Germinal center (tissue), 1 donor: Measurements from ENCODE around the gene DCP1A.
"Not testable (repeated sequence)": the region's sequence is repeated elsewhere in the genome, so short reads cannot be mapped to it uniquely, and the experiment has no call there.

Experiments
- DNase-seq: peaks from one replicate; pipeline ENCODE4 v3.0.0; 2012; ENCODE audit warnings: mixed read lengths, low spot score

Gene DCP1A

DNA sequence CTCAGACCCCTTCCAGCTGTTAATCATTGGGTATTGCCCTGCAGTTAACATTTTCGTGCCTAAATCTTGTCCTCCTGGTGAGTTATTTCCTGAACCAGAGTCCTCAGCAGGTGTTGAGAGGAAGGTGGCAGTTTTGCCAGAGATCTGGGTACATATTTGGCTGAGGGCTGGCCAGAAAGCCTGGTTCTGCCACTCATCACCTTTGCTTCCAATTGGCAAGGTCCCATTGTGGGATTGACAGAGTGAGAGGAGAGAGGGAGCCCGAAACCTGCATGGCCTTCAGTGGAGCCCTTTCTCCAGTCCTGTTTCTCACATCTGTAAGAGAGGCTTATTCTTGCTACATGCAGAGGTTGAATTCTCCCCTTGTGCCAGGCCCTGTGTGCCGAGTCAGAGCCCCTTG lies 82.6 kb downstream of the DCP1A start:
- DNase-seq = no peak

DNA sequence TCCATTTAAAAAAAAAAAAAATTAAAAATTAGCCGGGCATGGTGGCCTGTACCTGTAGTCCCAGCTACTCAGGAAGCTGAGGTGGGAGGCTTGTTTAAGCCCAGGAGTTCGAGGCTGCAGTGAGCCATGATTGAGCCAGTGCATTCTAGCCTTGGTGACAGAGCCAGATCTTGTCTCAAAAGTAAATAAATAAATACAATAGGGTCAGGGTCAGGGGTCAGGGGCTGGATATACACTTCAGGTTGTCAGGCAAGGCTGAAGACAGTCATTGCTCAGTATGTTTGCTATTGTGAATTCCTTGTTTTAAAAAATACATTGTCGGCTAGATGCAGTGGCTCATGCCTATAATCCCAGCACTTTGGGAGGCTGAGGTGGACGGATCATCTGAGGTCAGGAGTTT lies 83.4 kb downstream of the DCP1A start:
- DNase-seq = no peak

DNA sequence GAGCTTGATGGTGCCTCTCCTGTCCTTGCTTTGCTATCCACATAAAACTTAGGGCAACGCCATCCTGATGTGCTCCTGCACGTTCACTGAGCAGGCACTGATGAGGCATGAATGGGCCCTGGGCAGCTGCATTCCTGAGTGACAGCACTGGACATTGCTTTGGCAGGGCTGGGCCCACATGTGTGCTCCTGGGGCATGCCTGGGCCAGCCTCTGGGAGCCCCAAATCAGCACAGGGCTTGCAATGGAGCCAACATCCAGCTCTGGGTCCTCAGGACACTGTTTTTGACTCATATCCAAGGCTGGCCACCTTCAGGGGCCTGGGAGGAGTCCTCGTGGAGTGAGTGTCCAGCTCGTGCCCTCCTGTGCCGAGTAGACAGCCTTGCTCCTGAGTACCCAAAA lies 85.6 kb downstream of the DCP1A start:
- DNase-seq = no peak

DNA sequence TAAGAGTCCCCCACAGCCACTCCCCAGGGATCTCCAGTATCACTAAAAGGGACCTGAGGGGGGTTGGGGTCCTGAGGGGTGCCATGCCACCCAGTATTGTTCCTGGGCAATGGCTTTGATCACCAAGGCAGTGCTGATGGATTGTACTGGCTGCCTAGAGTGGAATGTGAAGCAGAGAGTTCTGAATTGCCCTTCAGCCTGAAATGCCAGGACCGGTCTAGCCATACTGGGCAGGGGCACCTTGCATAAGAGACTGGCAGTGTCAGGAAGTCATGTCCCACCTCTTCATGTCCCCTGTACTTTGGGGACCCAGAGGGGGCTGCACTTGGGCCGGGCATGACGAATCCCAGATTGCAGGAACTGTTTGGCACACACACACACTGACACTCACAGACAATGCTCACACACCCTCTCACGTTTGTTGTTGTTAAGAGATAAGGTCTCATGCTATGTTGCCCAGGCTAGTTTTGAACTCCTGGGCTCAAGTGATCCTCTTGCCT lies 87.0 kb downstream of the DCP1A start:
- DNase-seq = no peak

DNA sequence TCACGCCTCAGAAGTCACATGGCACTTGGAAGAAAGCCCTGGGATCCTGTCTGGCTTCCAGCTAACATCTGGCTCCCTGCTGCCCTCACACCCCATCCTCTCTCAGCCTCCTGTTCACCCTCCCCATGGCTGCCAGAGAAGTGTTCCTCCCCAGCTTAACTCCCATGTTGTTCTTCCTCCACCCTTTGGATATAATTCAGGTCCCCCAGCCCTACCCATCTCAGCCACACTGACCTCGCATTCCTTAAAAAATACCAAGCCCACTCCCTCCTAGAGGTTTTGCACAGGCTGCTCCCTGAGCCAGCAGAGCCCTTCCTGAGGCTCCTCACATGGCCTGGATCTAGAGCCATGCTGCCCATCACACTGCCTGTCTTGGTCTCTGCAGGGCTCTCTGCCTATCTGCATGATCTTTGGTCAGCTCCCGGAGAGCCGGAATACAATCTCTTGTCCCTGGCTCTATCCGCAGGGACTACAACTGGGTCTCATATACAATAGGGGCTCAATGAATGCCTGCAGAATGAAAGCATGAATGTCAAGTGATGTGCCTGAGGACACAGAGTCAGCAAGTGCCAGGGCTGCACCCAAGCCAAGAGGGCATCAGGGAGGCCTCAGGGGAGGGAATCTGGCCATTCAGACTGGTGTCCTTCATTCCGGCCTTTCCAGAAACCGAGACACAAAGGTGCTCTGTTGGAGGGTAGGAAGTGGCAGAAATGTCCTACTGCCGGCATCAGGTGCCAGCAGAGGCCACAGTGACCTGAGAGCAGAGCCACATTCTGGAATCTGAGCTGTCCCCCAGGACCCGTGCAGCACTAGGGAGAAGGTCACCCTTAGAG lies 87.7 kb downstream of the DCP1A start:
- no peak for DNase-seq

DNA sequence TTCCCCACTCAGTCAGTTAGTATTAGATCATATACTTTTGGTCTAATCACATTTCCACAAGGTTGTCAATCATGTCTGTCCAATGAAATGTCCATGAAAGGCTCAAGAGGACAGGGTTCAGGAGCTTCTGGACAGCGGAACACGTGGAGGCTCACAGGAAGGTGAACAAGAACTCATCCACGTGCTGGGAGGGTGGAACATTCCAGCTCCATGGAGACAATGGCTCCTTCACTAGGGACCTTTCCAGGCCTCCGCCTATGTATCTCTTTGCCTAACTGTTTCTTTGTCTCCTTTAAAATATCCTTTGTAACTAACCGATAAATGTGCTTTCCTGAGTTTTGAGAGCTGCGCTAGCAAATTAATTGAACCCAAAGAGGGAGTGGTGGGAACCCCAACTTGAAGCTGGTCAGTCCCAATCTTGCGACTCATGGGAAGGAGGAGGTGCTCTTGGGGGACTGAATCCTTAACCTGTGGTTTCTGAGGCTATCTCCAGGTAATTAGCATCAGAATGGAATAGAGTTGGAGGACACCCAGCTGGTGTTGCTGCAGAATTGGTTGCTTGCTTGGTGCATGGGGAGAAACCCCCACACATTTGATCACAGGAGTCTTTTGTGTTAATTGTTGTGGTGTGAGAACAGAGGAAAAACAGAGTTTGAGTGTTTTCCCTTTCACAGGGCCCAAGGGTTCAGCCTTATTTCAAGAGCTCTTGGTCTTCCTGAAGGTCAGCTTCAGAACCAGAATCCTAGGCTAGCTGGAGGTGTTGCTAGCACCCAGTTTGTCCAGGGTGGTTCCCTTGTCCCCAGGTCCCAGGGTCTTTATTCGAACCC lies 88.5 kb downstream of the DCP1A start:
- no peak for DNase-seq

DNA sequence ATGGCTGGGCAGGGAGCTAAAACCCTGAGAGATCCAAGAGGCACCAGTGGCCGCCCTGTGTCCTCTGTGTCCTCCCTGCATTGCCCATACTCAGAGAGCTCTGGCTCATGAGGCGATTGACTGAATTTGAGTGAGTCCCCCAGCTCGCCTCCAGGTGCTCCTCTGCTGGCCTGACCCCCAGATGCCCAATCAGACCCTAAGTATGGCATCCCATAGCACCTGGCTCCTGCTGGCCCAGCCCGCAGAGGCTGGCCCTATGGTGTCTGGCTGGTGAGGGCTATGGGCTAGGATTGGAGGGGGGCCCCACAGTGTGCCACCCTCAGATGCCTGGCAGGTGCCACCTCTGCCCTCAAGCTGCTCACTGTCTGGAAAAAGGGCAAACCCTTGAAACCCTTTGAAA lies 89.9 kb downstream of the DCP1A start:
- no peak for DNase-seq

DNA sequence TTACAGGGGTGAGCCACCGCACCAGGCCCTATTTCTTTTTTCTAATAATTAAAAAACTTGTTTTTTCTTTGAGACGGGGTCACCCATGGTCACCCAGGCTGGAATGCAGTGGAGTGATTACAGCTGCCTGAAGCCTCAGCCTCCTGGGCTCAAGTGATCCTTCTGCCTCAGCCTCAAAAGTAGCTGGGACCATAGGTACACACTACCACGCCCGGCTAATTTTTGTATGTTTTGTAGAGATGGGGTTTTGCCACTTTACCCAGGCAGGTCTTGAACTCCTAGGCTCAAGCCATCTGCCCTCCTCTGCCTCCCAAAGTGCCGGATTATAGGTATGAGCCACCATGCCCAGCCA lies 90.7 kb downstream of the DCP1A start:
- DNase-seq = no peak

DNA sequence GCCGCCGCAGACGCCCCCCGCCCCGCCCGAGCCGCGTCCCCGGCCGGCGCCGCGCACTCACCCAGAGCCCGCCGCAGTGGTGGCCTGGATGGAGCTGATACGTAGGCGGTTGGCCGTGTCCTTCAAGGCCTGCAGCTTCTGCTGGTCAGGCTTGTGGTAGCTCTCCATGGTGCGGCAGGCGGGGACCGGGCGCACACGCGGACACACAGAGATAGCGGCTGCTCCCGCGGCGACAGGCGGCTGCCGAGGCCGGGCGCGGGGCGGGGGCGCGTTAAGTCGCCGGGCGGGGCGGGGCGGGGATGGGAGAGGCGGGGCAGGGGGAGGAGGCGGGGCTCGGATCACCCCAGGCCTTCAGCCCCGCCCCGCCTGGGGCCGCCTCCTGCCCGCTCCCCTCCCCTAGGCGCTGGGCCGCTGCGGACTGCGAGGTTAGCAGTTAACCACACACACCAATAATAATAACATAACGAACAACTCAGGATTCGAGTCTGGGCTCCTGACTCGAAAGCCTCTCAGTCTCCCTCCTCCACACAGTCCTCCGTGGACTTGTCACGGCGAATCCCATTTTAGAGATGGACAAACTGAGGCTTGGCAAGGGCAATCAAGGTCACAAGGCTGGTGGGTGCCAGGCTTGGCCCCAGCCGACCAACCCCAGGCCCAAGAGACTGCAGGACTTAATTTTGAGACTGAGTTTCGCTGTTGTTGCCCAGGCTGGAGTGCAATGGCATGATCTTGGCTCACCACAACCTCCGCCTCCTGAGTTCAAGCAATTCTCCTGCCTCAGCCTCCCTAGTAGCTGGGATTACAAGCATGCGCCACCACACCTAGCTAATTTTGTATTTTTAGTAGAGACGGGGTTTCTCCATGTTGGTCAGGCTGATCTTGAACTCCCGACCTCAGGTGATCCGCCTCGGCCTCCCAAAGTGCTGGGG lies 91.3 kb downstream of the DCP1A start, which contains the start of gene TKT:
Gene TKT (minus strand): TSS at position 248 of the 929 bp plus-strand sequence. CDS start 80 bp downstream, at position 168.
- peak; percentile 98 for DNase-seq

DNA sequence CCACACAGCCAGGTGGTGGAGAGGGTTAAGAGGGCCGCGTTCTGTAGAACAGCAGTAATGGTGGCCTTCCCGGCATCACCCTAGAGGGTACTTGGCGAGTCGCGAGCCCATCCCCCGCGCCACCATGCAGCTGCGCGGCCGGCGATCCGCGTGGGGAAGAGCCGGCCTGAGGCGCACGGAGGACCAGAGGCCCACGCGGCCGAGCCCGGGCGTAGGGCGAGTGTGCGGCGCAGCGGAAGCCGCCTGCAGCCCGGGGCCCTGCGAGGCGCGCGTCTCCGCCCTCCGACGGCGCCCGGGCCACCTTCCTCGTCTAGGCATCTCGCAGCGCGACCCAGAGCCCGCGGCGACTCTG lies 91.9 kb downstream of the DCP1A start:
- DNase-seq = peak; percentile 72

DNA sequence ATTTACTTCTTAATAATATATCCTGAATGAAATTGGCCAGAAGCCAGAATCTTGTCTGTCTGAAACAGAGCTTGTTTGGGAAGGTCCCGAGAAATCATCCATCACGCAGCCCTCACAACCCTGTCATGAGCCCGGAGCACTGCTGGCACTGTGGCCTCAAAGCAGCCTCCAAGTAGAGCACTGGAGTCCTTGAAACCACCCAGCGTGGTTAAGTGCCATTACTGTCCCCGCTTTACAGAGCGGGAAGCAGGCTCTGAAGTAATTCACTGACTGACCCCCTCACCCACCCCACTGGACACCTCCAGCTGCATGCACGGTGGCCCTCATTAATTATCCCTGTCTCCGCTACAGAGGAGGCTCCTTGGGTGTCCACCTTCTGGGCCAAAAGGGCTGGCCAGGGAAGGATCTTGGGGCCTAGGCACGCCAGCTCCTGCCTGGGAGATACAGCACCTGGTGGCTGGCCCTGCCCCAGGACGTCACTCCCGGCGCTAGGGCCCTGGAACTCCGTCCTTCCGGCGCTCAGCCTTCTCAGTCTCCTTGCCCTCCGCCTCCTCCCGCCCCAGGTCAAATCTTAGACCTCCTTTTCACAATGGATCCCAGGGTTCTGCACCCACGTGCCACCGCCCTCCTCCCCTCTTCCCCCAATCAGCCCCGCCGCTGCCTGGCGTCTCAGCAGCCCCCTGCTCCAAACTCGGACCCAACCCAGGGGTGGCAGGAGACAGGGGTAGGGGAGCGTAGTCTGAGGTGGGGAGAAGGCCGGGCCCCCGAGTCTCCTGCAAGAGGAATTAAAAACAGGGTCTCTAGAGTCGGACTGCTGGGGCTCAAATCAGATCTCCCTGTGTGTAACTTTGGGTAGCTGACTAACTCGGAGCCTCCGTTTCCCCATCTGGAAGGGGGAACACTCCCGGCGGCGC lies 92.6 kb downstream of the DCP1A start:
- DNase-seq = peak; percentile 58

DNA sequence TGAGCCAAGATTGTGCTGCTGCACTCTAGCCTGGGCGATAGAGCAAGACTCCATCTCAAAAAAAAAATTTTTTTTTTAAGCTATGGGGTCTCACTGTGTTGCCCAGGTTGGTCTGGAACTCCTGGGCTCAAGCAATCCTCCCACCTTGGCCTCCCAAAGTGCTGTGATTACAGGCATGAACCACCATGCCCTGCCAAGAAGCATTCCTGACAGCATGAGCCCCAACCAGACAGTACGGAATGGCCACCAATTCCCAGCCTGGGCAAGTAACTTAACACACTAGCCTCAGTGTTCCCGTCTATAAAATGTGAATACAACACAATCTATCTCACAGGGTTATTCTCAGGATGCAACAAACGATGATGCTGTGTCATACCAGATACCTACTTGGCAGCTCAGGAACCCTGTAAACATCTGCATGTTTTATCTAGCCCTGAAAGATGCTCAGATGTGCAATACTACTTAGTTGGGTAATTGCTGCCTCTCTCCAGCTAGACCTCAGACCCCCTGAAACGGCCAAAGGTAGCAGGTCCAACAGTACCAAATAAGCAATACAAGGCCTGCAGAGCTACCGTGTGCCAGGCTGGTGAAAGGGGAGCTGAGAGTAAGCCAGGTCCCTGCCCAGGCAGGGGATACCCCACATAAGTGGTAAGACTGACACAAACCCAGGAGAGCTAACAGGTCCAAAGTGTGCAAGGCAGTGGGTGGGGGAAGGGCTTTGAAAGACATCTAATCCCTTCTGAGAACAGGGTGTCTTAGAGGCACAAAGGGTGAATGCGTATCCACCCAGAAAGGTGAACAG lies 93.4 kb downstream of the DCP1A start:
- DNase-seq = no peak

DNA sequence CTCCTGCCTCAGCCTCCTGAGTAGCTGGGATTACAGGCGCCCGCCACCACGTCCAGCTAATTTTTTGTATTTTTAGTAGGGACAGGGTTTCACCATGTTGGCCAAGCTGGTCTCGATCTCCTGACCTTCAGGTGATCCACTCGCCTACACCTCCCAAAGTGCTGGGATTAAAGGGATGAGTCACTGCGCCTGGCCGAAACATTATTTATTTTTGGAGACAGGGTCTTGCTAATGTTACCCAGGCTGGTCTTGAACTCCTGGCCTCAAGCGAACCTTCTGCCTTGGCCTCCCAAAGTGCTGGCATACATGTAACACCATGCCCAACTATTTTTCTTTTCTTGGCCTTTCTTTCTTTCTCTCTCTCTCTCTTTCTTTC lies 94.4 kb downstream of the DCP1A start:
- not testable (repeated sequence) for DNase-seq

DNA sequence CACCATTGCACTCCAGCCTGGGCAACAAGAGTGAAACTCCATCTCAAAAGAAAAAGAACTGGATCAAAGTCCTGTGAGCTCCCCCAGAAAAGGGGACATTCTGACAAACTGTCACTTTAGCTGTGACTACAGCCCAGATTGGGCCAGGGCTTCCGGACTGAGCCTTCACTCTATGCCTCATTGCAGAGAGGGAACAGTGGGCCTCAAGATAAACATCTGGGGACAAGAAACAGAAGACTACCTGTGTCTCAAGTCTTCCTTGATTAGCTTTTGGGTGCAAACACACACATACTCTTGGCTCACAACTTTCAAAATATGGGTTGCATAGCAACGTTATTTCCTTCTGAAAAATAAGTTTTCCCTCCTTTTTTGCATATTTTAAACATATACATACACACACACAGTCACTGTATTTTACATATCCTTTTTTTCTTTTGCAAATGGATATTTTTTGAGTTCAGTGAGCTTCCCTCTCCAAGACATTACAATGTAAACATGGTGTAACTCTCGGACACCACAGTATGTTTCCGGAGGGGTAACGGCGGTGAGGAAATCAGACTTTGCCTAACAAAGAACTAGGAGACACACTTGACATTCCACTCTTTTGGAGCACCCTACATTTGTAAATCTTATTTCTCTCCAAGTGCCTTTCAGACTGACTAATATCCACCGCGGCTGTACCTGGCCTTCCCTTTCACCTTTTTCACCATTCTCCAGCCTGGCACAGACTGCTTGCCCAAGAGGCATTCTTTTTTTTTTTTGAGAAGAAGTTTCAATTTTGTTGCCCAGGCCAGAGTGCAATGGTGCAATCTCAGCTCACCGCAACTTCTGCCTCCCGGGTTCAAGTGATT lies 95.0 kb downstream of the DCP1A start:
- DNase-seq = peak; percentile 56

DNA sequence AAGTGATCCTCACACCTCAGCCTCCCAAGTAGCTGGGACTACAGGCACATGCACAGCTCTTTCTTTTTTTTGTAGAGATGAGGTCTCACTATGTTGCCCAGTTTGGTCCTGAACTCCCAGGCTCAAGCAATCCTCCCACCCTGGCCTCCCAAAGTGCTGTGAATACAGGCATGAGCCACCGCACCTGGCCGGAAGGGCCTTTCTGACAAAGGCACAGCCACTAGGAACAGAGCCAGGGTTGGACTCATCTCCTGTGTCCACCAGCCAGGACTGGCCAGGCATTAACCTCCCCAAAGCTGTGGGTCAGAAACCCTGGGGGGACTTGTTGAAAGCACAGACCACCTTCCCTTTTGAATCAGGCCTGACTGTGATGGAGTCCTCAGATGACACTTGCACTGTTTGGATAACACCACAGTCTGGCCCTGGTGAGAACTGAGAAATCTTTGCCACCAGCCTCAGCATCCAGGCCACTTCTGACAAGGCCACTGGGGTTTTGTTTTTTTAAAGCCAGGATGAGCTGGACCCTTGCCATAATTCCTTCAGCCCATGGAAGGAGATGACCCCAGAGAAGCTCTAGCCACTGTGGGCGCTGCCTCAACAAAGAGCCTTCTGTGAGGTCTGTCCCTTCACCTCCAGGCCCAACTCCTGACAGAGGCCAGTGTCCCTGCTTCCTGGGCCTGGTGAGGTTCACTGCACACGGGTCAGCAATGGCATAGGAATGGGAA lies 96.3 kb downstream of the DCP1A start:
- no peak for DNase-seq

DNA sequence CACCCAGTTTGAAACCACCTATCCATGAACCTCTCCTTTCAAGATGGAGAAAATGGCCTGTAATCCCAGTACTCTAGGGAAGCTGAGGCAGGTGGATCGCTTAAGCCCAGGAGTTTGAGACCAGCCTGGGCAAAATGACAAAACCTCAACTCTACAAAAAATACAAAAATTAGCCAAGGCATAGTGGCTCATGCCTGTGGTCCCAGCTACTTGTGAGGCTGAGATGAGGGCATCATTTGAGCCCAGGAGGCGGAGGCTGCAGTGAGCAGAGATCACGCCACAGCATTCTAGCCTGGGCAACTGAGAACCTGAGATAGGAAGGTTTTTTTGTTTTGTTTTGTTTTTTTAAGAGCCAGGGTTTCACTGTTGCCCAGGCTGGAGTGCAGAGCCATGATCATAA lies 96.9 kb downstream of the DCP1A start:
- no peak for DNase-seq

DNA sequence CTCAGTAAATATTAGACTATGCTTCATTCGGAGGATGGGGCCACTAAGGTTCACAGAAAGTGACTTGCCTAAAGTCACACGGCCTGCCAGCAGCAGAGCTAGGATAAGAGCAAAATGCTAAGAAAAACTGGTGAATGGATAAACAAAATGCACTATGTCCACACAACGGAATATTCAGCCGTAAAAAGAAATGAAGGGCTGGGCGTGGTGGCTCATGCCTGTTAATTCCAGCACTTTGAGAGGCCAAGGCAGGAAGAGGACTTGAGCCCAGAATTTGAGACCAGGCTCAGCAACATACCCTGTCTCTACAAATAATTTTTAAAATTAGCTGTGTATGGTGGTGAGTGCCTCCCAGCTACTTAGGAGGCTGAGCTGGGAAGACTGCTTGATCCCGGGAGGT lies 99.2 kb downstream of the DCP1A start:
- DNase-seq = no peak

DNA sequence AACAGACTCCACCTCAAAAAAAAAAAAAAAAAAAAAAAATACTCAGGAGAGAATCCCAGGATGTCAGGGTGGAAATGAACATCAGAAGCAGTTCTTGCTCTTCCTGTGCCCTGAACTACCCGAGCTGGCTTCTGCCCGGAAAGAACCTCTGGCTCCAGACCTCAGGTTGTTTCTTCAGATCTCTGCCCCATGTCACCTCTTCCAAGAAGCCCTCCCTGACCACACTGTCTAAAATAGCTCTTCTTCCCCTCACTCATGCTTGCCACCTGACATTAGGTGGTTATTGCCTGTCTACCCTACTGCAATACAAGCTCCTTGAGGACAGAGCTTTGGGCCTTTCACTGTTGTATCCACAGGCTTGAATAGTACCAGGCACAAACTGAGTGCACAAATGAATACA lies 99.7 kb downstream of the DCP1A start:
- no peak for DNase-seq

DNA sequence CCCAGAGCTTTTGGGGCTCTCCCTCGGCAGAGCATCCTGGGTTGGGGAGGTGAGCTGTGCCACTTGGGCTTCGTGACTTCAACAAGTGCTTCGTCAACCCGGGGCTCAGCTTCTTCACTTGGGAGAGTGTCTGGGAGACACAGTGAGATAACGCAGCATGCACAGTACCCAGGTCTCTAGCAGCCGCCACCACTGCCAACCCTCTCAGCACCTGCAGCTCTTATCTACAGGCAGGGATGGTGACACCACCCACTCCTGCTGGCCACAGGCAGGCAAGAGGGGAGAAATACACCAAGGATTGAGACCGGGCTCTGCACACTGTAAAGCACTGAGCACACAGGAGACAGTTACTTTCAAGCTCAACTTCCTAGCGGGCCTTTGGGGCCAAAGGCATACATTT lies 103.1 kb downstream of the DCP1A start:
- DNase-seq = no peak
